ENCODE results near the gene FCRL5. TPM values are rescaled to one million over a fixed set of nuclear protein-coding genes. Genes with fewer than 3 reads are reported as not detected.
"Not testable (repeated sequence)": the region's sequence is repeated elsewhere in the genome, so short reads cannot be mapped to it uniquely, and the experiment has no call there.

The FCRL5 gene
- total RNA-seq, 4 donors from 2014 or later, result not detected

DNA sequence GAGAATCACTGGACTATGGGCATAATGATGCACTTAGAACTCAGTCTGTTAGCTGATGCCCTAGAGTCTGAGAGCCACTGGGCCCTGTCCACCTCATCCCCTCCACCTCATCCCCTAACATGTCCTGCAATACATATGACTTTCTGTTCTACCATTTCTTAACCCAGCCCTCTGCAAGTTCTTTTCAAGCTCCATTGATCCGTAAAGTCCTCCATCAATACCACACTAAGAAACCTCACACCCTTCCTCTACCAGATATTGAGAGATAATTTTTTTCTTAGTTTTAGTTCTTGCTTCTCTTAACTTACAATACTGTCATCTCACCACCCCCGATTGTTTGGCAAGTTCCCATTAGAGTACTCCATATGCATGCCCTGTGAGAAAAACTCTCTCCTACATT is 23.4 kb upstream of the FCRL5 start:
- Histone ChIP-seq H3K27me3 (no peaks in the 10 kb centered on the region), H3K36me3 (no peaks in the 10 kb centered on the region), H3K9me3 (no peaks in the 10 kb centered on the region), H3K4me3 (no peak overlapping the region), H3K27ac (no peak overlapping the region), H3K4me1 (no peaks in the 10 kb centered on the region)
- DNase-seq (ENCODE audit: low spot score in 2 of 2), result no peak
- 87% methylated on average over 2 of the region's 2 CpGs for WGBS
- TF ChIP-seq, protein P1, sequence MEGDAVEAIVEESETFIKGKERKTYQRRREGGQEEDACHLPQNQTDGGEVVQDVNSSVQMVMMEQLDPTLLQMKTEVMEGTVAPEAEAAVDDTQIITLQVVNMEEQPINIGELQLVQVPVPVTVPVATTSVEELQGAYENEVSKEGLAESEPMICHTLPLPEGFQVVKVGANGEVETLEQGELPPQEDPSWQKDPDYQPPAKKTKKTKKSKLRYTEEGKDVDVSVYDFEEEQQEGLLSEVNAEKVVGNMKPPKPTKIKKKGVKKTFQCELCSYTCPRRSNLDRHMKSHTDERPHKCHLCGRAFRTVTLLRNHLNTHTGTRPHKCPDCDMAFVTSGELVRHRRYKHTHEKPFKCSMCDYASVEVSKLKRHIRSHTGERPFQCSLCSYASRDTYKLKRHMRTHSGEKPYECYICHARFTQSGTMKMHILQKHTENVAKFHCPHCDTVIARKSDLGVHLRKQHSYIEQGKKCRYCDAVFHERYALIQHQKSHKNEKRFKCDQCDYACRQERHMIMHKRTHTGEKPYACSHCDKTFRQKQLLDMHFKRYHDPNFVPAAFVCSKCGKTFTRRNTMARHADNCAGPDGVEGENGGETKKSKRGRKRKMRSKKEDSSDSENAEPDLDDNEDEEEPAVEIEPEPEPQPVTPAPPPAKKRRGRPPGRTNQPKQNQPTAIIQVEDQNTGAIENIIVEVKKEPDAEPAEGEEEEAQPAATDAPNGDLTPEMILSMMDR (IDR thresholded peaks at IDR 0.05), result no peak
- TF ChIP-seq POLR2AphosphoS5 (IDR thresholded peaks at IDR 0.05), result no peak
- no peak for TF ChIP-seq EP300 (IDR thresholded peaks at IDR 0.05)
- TF ChIP-seq POLR2A (IDR thresholded peaks at IDR 0.05), result no peak

DNA sequence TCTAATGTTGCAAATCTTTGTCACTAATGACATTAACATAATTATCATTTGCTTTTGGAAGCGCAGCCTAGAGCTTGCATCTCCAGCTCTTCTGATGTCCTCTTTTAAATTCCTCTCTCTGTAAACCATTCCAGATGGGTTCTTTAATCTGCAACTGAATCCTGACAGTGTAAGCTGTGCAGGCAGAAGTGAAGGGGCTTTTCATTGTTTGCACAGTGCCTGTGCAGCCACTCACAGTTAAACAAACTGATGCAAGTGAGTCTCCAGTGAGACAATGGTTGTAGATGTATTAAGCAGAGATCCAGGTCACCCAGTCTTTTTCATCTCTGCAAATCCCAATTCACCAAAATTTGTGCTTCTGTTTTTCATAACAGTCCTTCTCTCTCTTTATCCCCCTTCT is 22.5 kb upstream of the FCRL5 start:
- 73% methylated on average over 1 of the region's 1 CpG for WGBS
- TF ChIP-seq POLR2AphosphoS5 (IDR thresholded peaks at IDR 0.05) (no peak), POLR2A (IDR thresholded peaks at IDR 0.05) (no peak), EP300 (IDR thresholded peaks at IDR 0.05) (no peak)
- TF ChIP-seq, protein P1 (IDR thresholded peaks at IDR 0.05), result no peak
- H3K9me3 ChIP-seq, result no peaks in the 10 kb centered on the region
- no peaks in the 10 kb centered on the region for H3K36me3 ChIP-seq
- H3K27ac ChIP-seq, result no peak overlapping the region
- H3K4me3 ChIP-seq, result no peak overlapping the region
- H3K27me3 ChIP-seq, result no peaks in the 10 kb centered on the region
- no peak for DNase-seq (ENCODE audit: low spot score in 2 of 2)
- H3K4me1 ChIP-seq, result no peaks in the 10 kb centered on the region

- Histone ChIP-seq H3K36me3 (no peaks in the 10 kb centered on the region), H3K27me3 (peaks cover 6% of the 10 kb centered on the region), H3K9me3 (no peaks in the 10 kb centered on the region), H3K4me1 (no peaks in the 10 kb centered on the region), H3K4me3 (no peak overlapping the region), H3K27ac (no peak overlapping the region)
- WGBS, result 85% methylated on average over 14 of the region's 14 CpGs
- DNase-seq (ENCODE audit: low spot score in 2 of 2), result no peak
- TF ChIP-seq POLR2A (IDR thresholded peaks at IDR 0.05), result no peak
- no peak for TF ChIP-seq EP300 (IDR thresholded peaks at IDR 0.05)
- no peak for TF ChIP-seq POLR2AphosphoS5 (IDR thresholded peaks at IDR 0.05)
- TF ChIP-seq, protein P1 (IDR thresholded peaks at IDR 0.05), result no peak
These were observed 14.4 kb upstream of the FCRL5 start for GRCh38 chr1:157566484-157567300.

- WGBS, result 61% methylated on average over 2 of the region's 2 CpGs
- H3K27me3 ChIP-seq, result peaks cover 11% of the 10 kb centered on the region
These were observed 10.2 kb upstream of the FCRL5 start for GRCh38 chr1:157562515-157562914.

GRCh38 chr1:157558119-157558518 is 5.8 kb upstream of the FCRL5 start:
- no peaks in the 10 kb centered on the region for H3K9me3 ChIP-seq
- no peak overlapping the region for H3K4me3 ChIP-seq
- peaks cover 9% of the 10 kb centered on the region for H3K27me3 ChIP-seq
- no peaks in the 10 kb centered on the region for H3K36me3 ChIP-seq
- no peak for DNase-seq (ENCODE audit: low spot score in 2 of 2)
- TF ChIP-seq POLR2A (IDR thresholded peaks at IDR 0.05) (no peak), EP300 (IDR thresholded peaks at IDR 0.05) (no peak), POLR2AphosphoS5 (IDR thresholded peaks at IDR 0.05) (no peak)
- no peak overlapping the region for H3K27ac ChIP-seq
- WGBS, result 66% methylated on average over 2 of the region's 2 CpGs
- no peaks in the 10 kb centered on the region for H3K4me1 ChIP-seq

More at GRCh38 chr1:157562515-157562914, 10.2 kb upstream of the FCRL5 start:
- Histone ChIP-seq H3K36me3 (no peaks in the 10 kb centered on the region), H3K27ac (no peak overlapping the region), H3K4me1 (no peaks in the 10 kb centered on the region), H3K4me3 (no peak overlapping the region), H3K9me3 (no peaks in the 10 kb centered on the region)
- no peak for TF ChIP-seq EP300 (IDR thresholded peaks at IDR 0.05)
- no peak for TF ChIP-seq POLR2A (IDR thresholded peaks at IDR 0.05)
- TF ChIP-seq, protein P1 (IDR thresholded peaks at IDR 0.05), result no peak
- no peak for TF ChIP-seq POLR2AphosphoS5 (IDR thresholded peaks at IDR 0.05)
- DNase-seq (ENCODE audit: low spot score in 2 of 2), result no peak

- not testable (repeated sequence) for H3K4me1 ChIP-seq; H3K9me3 ChIP-seq; H3K27me3 ChIP-seq; H3K27ac ChIP-seq; H3K36me3 ChIP-seq; DNase-seq (ENCODE audit: low spot score in 2 of 2); H3K4me3 ChIP-seq
- WGBS, result 79% methylated on average over 1 of the region's 1 CpG
These were observed 4.2 kb downstream of the FCRL5 start for GRCh38 chr1:157548081-157548480.
